ENCODE measurements around the gene DBF4B.

DBF4B gene

GRCh38 chr17:44793885-44794842 lies 85.7 kb downstream of the DBF4B start:
- no peak for TF ChIP-seq CTCF (IDR thresholded peaks at IDR 0.05; ENCODE audit: extremely low read depth, missing control alignments)
- no peak for DNase-seq (ENCODE audit: low spot score)

GRCh38 chr17:44794851-44795413 lies 86.5 kb downstream of the DBF4B start:
- no peak for TF ChIP-seq CTCF (IDR thresholded peaks at IDR 0.05; ENCODE audit: extremely low read depth, missing control alignments)
- no peak for DNase-seq (ENCODE audit: low spot score)

- TF ChIP-seq CTCF (IDR thresholded peaks at IDR 0.05; ENCODE audit: extremely low read depth, missing control alignments), result no peak
- no peak for DNase-seq (ENCODE audit: low spot score)
Measured at GRCh38 chr17:44795421-44795820, 87.0 kb downstream of the DBF4B start.

- no peak for DNase-seq (ENCODE audit: low spot score)
- no peak for TF ChIP-seq CTCF (IDR thresholded peaks at IDR 0.05; ENCODE audit: extremely low read depth, missing control alignments)
Measured at GRCh38 chr17:44795928-44796327, 87.5 kb downstream of the DBF4B start.

DNA sequence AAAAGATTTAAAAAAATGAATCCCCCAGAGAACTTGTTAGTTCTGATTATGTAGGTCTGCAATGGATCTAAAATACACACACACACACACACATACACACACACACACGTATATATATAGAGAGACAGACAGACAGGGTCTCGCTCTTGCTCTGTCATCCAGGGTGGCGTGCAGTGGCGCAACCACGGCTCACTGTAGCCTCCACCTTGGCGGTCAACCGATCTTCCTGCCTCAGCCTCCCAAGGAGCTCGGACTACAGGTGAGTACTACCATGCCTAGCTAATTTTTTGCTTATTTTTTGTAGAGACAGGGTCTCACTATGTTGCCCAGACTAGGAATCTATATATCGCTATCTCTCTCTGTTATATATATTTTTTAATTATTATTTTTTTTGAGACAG lies 88.3 kb downstream of the DBF4B start:
- no peak for DNase-seq (ENCODE audit: low spot score)
- TF ChIP-seq CTCF (IDR thresholded peaks at IDR 0.05; ENCODE audit: extremely low read depth, missing control alignments), result no peak

DNA sequence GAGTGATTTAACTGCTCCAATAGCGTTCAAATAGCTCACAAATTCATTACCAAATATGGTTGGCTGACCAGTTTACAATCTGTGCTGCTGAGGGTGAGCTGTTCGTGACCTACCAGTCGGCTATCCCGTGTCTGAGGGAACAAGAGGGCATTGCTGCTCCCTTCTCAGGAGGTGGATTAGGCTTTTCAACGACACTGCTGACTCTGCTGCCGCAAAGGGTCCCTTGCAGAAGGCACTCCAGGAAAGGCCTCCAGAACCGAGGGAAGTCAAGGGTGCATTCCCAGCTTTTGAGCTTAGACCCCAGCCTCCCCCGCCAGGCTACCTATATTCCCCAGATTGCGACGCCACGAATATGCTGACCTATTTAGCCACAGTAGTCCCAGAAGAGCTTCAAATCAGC lies 89.3 kb downstream of the DBF4B start:
- no peak for TF ChIP-seq CTCF (IDR thresholded peaks at IDR 0.05; ENCODE audit: extremely low read depth, missing control alignments)
- DNase-seq (ENCODE audit: low spot score), result no peak

DNA sequence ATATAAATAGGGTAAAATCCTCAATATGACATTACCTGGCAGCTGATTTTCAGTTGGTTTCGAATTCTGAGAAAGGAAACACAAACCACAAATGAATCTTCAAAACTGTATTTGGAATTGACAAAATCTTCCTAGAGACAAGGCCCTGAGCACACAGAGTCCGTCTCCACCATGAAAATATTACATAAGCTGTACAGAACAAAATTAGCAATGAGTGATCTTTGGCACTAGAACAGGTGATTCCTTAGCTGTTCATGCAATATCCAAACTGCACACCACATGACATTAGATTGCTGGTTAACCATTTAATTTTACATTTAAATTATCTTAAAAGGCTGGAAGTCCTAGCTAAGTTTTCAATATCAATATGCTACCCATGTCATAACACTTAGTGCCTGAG lies 89.9 kb downstream of the DBF4B start:
- no peak for DNase-seq (ENCODE audit: low spot score)
- TF ChIP-seq CTCF (IDR thresholded peaks at IDR 0.05; ENCODE audit: extremely low read depth, missing control alignments), result no peak

All from GM20000 (cell line).